Chondrocyte (in vitro differentiated cells): ENCODE measurements around the gene WDR20. TPM values are rescaled to one million over a fixed set of nuclear protein-coding genes. Genes with fewer than 3 reads are reported as not detected.
A peak's percentile ranks its signal among the peaks of the same experiment; 100 is the strongest.

Experiments used
- DNase-seq: peaks from one replicate; pipeline ENCODE4 v3.0.0; 2021; ENCODE audit warnings: mixed read lengths, low spot score
- H3K27ac Mint-ChIP-seq: one replicate; pipeline ENCODE4 v1.8.0; 2021; ENCODE audit warnings: mild to moderate bottlenecking, moderate library complexity, mixed read lengths; ENCODE audit not compliant: unreplicated experiment
- H3K27me3 Mint-ChIP-seq: 2 replicates; pipeline ENCODE4 v1.8.0; 2021; ENCODE audit warnings: low read depth, mixed read lengths
- H3K36me3 Mint-ChIP-seq: 2 replicates; pipeline ENCODE4 v1.8.0; 2021; ENCODE audit warnings: low read depth, mixed read lengths
- H3K4me1 Mint-ChIP-seq: 2 replicates; pipeline ENCODE4 v1.8.0; 2021; ENCODE audit warnings: low read depth, mild to moderate bottlenecking, mixed read lengths
- H3K4me3 Mint-ChIP-seq: one replicate; pipeline ENCODE4 v1.8.0; 2021; ENCODE audit warnings: mild to moderate bottlenecking, moderate library complexity, mixed read lengths; ENCODE audit not compliant: unreplicated experiment
- H3K9me3 Mint-ChIP-seq: 2 replicates; pipeline ENCODE4 v1.8.0; 2021; ENCODE audit warnings: low read depth, mixed read lengths
- CTCF ChIP-seq: fragments of 200-600 bp; sonication (generic); IDR thresholded peaks from 2 replicates; pipeline ENCODE4 v1.5.0; 2021; ENCODE audit warnings: antibody characterized with exemption, mild to moderate bottlenecking, moderate library complexity
- total RNA-seq: library from RNA; stranded (reverse); gene quantifications from 3 replicates; pipeline ENCODE4 v1.2.1, GENCODE V29; 2021

Gene WDR20
- total RNA-seq, 1 donor from 2014 or later, result 23.0 TPM

DNA sequence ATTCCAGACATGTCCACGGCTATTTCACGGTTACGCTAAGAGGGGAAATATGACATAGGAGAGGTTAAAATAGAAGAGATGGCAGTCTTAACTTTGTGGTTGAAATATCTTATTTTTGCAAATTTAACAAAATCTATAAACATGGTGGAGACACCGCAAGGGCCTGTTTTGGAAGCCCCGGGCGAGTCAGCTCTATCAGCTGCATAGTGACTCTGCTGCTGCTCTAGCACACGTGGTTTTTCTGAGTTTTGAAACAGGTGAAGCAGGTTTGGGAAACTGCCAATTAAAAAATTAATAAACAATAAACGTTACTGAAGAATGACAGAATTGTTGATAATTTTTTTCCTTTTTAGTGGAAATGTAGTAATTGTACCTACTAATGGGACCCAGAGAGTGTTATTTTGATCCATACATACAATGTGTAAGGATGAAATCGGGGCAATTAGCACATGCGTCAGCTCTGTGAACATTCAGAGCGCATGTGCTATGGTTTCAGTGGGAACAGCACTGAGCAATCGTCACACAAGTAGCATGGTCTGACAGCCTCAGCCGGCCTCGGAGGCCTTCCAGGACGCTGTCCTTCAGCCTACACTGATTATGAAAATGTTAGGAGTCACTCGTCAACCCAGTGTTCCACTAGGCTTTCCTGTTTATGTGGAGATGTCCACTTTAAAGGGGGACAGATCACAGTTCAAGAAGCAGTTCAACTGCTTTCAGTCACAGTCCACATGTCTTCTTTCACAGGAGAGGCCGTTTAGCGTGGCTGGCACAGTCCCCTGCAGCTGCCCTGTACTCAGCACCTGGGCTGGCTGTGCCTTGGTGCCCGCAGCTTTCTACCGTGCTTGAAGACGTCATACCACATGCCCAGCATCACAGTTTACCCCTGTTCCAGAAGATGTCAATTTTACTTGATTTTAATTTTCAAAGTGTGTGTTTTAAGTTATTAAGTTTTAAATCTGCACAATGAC lies 113.4 kb downstream of the WDR20 start:
- Mint-ChIP-seq H3K27me3 (no peaks in the 10 kb centered on the region), H3K4me1 (peaks cover 6% of the 10 kb centered on the region), H3K27ac (no peak overlapping the region), H3K4me3 (no peak overlapping the region), H3K36me3 (no peaks in the 10 kb centered on the region), H3K9me3 (no peaks in the 10 kb centered on the region)
- TF ChIP-seq CTCF, result no peak
- DNase-seq, result no peak

GRCh38 chr14:102255401-102256190 lies 115.9 kb downstream of the WDR20 start:
- Mint-ChIP-seq H3K4me3 (no peak overlapping the region), H3K27ac (peak overlapping the region; percentile 69), H3K4me1 (peaks cover 6% of the 10 kb centered on the region), H3K9me3 (no peaks in the 10 kb centered on the region), H3K27me3 (no peaks in the 10 kb centered on the region), H3K36me3 (no peaks in the 10 kb centered on the region)
- no peak for DNase-seq
- no peak for TF ChIP-seq CTCF

DNA sequence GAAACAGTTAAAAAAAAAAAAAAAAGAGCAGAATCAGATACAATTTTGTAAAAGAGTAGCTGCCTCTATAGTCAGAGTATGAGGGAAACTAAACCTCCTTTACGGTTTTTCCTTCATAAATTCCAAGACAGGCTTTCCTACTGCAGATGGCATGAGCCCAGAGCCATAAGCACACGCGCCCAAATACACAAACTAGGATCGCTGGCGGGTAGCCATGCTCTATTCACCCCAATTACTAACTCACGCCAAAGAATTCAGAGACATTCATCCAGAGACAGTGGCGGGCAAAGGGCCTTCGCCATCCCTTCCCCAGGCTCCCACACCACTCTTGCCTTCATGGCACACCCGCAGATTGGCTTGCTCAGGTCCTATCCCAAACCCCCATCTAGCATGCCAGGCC lies 117.0 kb downstream of the WDR20 start:
- Mint-ChIP-seq H3K36me3 (no peaks in the 10 kb centered on the region), H3K4me3 (no peak overlapping the region), H3K27ac (no peak overlapping the region), H3K9me3 (no peaks in the 10 kb centered on the region), H3K27me3 (no peaks in the 10 kb centered on the region), H3K4me1 (peaks cover 6% of the 10 kb centered on the region)
- DNase-seq, result no peak
- no peak for TF ChIP-seq CTCF

GRCh38 chr14:102258136-102258535 lies 118.4 kb downstream of the WDR20 start:
- Mint-ChIP-seq H3K27ac (no peak overlapping the region), H3K36me3 (no peaks in the 10 kb centered on the region), H3K4me3 (no peak overlapping the region), H3K9me3 (no peaks in the 10 kb centered on the region), H3K27me3 (no peaks in the 10 kb centered on the region), H3K4me1 (peaks cover 13% of the 10 kb centered on the region)
- DNase-seq, result no peak
- no peak for TF ChIP-seq CTCF

Other genes with a start within 250 kb of the WDR20 start
- 718 to 842 TPM (median 735 TPM) in 3 replicates for gene DYNC1H1, start 175.3 kb upstream of the WDR20 start, total RNA-seq
- 239 to 400 TPM (median 242 TPM) in 3 replicates for gene HSP90AA1, start 52.9 kb upstream of the WDR20 start, total RNA-seq
- gene MOK, start 165.3 kb downstream of the WDR20 start, total RNA-seq, result 3.8 to 10.1 TPM (median 4.5 TPM) in 3 replicates
- gene ZNF839, start 179.8 kb downstream of the WDR20 start, total RNA-seq, result 8.2 to 11.4 TPM (median 8.2 TPM) in 3 replicates
- 24.1 to 34.3 TPM (median 26.8 TPM) in 3 replicates for gene CINP, start 223.0 kb downstream of the WDR20 start, total RNA-seq
- 29.0 to 34.4 TPM (median 32.2 TPM) in 3 replicates for gene TECPR2, start 223.0 kb downstream of the WDR20 start, total RNA-seq